ENCODE data around the gene CDC25B. TPM values are rescaled to one million over a fixed set of nuclear protein-coding genes. Genes with fewer than 3 reads are reported as not detected.

CDC25B gene
- total RNA-seq, 1 experiment from 2014 or later = 69.6 TPM

DNA sequence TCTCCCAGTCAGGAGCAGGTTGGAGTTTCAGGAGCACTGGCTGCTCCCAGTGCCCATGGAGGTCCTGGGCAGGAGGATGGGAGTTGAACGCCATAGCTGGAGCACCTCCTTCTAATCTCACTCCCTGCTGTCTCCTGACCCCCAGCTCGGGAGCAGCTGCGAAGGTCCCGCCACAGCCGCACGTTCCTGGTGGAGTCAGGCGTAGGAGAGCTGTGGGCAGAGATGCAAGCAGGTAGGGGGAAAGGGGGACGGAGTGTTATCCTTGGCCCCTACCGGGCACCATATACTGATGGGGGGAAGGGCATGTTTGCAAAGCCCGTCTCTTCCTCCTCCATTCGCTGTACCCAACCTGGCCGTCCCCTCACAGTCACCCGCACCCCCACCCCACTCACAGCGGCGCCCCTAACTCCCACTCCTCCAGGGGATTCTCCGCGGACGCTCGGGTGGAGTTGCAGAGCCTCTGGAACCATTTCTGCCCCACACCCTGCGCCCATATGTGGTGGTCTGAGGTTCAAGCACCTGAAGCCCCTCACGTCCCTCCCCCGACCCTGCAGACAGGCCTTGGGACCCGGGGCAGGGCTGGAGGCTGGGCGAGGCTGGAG lies 46.9 kb upstream of the CDC25B start:
- BruUV-seq (replicated peaks) = no TSS peak
- Mint-ChIP-seq H3K27ac (ENCODE audit: unreplicated experiment) (no peak overlapping the region), H3K4me3 (ENCODE audit: low read depth, unreplicated experiment) (no peak overlapping the region), H3K27me3 (ENCODE audit: unreplicated experiment) (peaks cover 37% of the 10 kb centered on the region), H3K9me3 (ENCODE audit: low read depth, unreplicated experiment) (peaks cover 3% of the 10 kb centered on the region), H3K36me3 (ENCODE audit: insufficient read depth, unreplicated experiment) (peaks cover 14% of the 10 kb centered on the region), H3K4me1 (ENCODE audit: low read depth, unreplicated experiment) (peaks cover 19% of the 10 kb centered on the region)
- DNase-seq = no peak
- TF ChIP-seq, protein P1, sequence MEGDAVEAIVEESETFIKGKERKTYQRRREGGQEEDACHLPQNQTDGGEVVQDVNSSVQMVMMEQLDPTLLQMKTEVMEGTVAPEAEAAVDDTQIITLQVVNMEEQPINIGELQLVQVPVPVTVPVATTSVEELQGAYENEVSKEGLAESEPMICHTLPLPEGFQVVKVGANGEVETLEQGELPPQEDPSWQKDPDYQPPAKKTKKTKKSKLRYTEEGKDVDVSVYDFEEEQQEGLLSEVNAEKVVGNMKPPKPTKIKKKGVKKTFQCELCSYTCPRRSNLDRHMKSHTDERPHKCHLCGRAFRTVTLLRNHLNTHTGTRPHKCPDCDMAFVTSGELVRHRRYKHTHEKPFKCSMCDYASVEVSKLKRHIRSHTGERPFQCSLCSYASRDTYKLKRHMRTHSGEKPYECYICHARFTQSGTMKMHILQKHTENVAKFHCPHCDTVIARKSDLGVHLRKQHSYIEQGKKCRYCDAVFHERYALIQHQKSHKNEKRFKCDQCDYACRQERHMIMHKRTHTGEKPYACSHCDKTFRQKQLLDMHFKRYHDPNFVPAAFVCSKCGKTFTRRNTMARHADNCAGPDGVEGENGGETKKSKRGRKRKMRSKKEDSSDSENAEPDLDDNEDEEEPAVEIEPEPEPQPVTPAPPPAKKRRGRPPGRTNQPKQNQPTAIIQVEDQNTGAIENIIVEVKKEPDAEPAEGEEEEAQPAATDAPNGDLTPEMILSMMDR (IDR thresholded peaks at IDR 0.05; ENCODE audit: unreplicated experiment) = no peak
- CTCF ChIA-PET = no interaction called here
- intact Hi-C loops (cut with micrococcal nuclease; ENCODE audit: unreplicated experiment) = no loop called here

DNA sequence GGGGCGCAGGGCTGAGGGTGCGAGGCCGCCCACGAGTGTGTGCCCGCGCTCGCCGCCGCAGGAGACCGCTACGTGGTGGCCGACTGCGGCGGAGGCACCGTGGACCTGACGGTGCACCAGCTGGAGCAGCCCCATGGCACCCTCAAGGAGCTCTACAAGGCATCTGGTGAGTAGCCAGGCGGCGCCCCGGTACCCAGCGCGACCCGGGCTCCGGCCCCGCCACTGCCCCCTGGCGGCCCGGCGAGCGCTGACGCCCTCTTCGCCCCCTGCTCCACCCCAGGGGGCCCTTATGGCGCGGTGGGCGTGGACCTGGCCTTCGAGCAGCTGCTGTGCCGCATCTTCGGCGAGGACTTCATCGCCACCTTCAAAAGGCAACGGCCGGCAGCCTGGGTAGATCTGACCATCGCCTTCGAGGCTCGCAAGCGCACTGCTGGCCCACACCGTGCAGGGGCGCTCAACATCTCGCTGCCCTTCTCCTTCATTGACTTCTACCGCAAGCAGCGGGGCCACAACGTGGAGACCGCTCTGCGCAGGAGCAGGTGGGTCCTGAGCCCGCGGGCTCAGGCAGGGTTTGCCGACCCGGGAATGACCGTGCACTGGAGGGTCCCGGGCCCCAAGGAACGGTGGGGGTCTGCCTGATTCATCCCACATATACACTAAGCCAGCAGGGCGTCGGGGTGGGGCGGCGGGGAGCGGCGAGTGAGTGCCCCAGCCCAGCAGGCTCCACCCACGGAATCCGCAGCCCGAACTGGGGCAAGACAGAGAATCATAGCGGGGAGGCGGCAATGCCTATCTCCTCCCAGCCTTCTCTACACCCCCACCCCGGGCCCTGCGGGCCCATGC lies 46.2 kb upstream of the CDC25B start:
- CTCF ChIA-PET = no interaction called here
- intact Hi-C loops (cut with micrococcal nuclease; ENCODE audit: unreplicated experiment) = no loop called here
- peak; percentile 29 for DNase-seq
- Mint-ChIP-seq H3K4me3 (ENCODE audit: low read depth, unreplicated experiment) (no peak overlapping the region), H3K27me3 (ENCODE audit: unreplicated experiment) (peaks cover 30% of the 10 kb centered on the region), H3K36me3 (ENCODE audit: insufficient read depth, unreplicated experiment) (peaks cover 14% of the 10 kb centered on the region), H3K9me3 (ENCODE audit: low read depth, unreplicated experiment) (no peaks in the 10 kb centered on the region), H3K4me1 (ENCODE audit: low read depth, unreplicated experiment) (peaks cover 12% of the 10 kb centered on the region), H3K27ac (ENCODE audit: unreplicated experiment) (no peak overlapping the region)
- no TSS peak for BruUV-seq (replicated peaks)
- TF ChIP-seq, protein P1 (IDR thresholded peaks at IDR 0.05; ENCODE audit: unreplicated experiment) = peak; percentile 67

DNA sequence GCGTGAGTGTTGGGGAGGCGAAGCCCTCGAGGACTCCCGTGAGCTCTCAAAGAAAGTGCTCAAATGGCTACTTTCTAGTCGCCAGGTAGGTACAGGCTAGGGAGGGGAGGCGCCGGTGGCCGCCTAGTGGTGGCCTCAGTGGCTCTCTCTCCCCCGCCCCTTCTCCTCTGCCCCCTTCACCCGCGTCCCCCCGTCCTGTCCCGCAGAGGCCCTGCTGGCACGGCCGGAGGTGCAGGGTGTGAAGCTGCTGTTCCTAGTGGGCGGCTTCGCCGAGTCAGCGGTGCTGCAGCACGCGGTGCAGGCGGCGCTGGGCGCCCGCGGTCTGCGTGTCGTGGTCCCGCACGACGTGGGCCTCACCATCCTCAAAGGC lies 44.8 kb upstream of the CDC25B start:
- peaks cover 16% of the 10 kb centered on the region for H3K27me3 Mint-ChIP-seq (ENCODE audit: unreplicated experiment)
- no peak for DNase-seq
- CTCF ChIA-PET = interaction anchor here (0.8 to 0.9 kb wide), 2 partner anchors 14 to 16 kb away, joined by 4 read pairs; partner anchors contain the start of gene ADISSP
- no peaks in the 10 kb centered on the region for H3K9me3 Mint-ChIP-seq (ENCODE audit: low read depth, unreplicated experiment)
- BruUV-seq (replicated peaks) = no TSS peak
- H3K27ac Mint-ChIP-seq (ENCODE audit: unreplicated experiment) = no peak overlapping the region
- intact Hi-C loops (cut with micrococcal nuclease; ENCODE audit: unreplicated experiment) = no loop called here
- H3K4me1 Mint-ChIP-seq (ENCODE audit: low read depth, unreplicated experiment) = peaks cover 10% of the 10 kb centered on the region
- peaks cover 14% of the 10 kb centered on the region for H3K36me3 Mint-ChIP-seq (ENCODE audit: insufficient read depth, unreplicated experiment)
- H3K4me3 Mint-ChIP-seq (ENCODE audit: low read depth, unreplicated experiment) = no peak overlapping the region
- TF ChIP-seq, protein P1 (IDR thresholded peaks at IDR 0.05; ENCODE audit: unreplicated experiment) = no peak

DNA sequence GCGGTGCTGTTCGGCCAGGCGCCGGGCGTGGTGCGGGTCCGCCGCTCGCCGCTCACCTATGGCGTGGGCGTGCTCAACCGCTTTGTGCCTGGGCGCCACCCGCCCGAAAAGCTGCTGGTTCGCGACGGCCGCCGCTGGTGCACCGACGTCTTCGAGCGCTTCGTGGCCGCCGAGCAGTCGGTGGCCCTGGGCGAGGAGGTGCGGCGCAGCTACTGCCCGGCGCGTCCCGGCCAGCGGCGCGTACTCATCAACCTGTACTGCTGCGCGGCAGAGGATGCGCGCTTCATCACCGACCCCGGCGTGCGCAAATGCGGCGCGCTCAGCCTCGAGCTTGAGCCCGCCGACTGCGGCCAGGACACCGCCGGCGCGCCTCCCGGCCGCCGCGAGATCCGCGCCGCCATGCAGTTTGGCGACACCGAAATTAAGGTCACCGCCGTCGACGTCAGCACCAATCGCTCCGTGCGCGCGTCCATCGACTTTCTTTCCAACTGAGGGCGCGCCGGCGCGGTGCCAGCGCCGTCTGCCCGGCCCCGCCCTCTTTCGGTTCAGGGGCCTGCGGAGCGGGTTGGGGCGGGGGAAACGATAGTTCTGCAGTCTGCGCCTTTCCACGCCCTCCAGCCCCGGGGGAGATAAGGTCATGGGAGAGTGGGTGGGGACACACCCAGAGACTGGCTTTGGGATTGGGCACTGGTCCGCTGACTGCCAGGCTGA lies 44.3 kb upstream of the CDC25B start:
- H3K4me1 Mint-ChIP-seq (ENCODE audit: low read depth, unreplicated experiment) = peaks cover 10% of the 10 kb centered on the region
- peak; percentile 53 for DNase-seq
- CTCF ChIA-PET = interaction anchor here (0.8 to 0.9 kb wide), 2 partner anchors 15 to 16 kb away, joined by 4 read pairs; partner anchors contain the start of gene ADISSP
- H3K9me3 Mint-ChIP-seq (ENCODE audit: low read depth, unreplicated experiment) = no peaks in the 10 kb centered on the region
- TF ChIP-seq, protein P1 (IDR thresholded peaks at IDR 0.05; ENCODE audit: unreplicated experiment) = no peak
- intact Hi-C loops (cut with micrococcal nuclease; ENCODE audit: unreplicated experiment) = loop anchor here (2.0 kb wide), 1 partner anchor 59 kb away; no protein-coding TSS in a partner anchor
- no TSS peak for BruUV-seq (replicated peaks)
- H3K36me3 Mint-ChIP-seq (ENCODE audit: insufficient read depth, unreplicated experiment) = peaks cover 14% of the 10 kb centered on the region
- H3K4me3 Mint-ChIP-seq (ENCODE audit: low read depth, unreplicated experiment) = peak overlapping the region; percentile 69
- H3K27ac Mint-ChIP-seq (ENCODE audit: unreplicated experiment) = no peak overlapping the region
- H3K27me3 Mint-ChIP-seq (ENCODE audit: unreplicated experiment) = peaks cover 11% of the 10 kb centered on the region
